MG63 (cell line): ENCODE data around the gene CASD1. TPM values are rescaled to one million over a fixed set of nuclear protein-coding genes. Genes with fewer than 3 reads are reported as not detected.
A peak's percentile ranks its signal among the peaks of the same experiment; 100 is the strongest.

Source experiments
- DNase-seq: peaks from one replicate; pipeline ENCODE4 v3.0.0-alpha.2; 2020
- H3K27me3 ChIP-seq: fragments of 250-450 bp; sonication (Bioruptor Pico); 2 replicates; pipeline ENCODE4 v1.5.1; 2020; ENCODE audit warnings: mild to moderate bottlenecking, moderate library complexity
- H3K36me3 ChIP-seq: fragments of 250-450 bp; sonication (Bioruptor Pico); 2 replicates; pipeline ENCODE4 v1.5.1; 2020; ENCODE audit warnings: mild to moderate bottlenecking, moderate library complexity
- H3K4me3 ChIP-seq: fragments of 250-450 bp; sonication (Bioruptor Pico); 2 replicates; pipeline ENCODE4 v1.5.1; 2020; ENCODE audit warnings: mild to moderate bottlenecking, moderate library complexity
- H3K9me3 ChIP-seq: fragments of 250-450 bp; sonication (Bioruptor Pico); 2 replicates; pipeline ENCODE4 v1.5.1; 2020; ENCODE audit warnings: mild to moderate bottlenecking, moderate library complexity
- total RNA-seq: library from RNA; depleted of rRNA; stranded (reverse); fragments of >200 nt; shearing (Covaris generic); gene quantifications from 2 replicates; pipeline ENCODE4 v1.2.3, GENCODE V29; 2014; ENCODE audit warnings: low replicate concordance; rRNA removed

Gene CASD1
- total RNA-seq = 3.8 and 7.1 TPM in 2 replicates

GRCh38 chr7:94509264-94509886, at the start of gene CASD1:
Gene CASD1, plus strand, starts transcription at chr7:94509809. Its CDS starts 276 bp downstream, at chr7:94510085.
- Histone ChIP-seq H3K4me3 (peak within 1 kb of the TSS; percentile 62), H3K9me3 (no peaks in the 10 kb centered on the region), H3K36me3 (no peaks in the 10 kb centered on the region), H3K27me3 (no peaks in the 10 kb centered on the region)
- DNase-seq = peak; percentile 57

DNA sequence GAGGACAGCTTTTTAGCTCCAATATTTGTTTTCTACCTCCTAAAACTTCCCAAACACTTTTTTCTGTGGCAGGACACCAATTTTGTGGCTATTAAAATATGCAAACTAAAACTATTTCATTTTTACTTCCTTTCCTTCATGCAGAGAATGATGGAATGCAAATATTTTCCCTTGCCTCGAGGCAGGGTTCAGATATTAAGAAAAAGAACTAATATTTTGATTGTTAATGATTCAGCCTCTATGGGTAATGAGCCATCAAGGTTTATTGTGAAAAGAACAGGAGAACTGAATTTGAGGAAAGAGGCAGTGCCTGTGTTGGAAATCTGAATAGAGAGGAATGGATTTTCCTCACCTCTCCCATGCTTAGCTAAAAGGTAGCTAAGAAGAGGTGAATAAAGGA, 43.1 kb upstream of the CASD1 start:
- no peak for DNase-seq
- H3K9me3 ChIP-seq = no peaks in the 10 kb centered on the region; the same call in 1 of the 2 replicates

DNA sequence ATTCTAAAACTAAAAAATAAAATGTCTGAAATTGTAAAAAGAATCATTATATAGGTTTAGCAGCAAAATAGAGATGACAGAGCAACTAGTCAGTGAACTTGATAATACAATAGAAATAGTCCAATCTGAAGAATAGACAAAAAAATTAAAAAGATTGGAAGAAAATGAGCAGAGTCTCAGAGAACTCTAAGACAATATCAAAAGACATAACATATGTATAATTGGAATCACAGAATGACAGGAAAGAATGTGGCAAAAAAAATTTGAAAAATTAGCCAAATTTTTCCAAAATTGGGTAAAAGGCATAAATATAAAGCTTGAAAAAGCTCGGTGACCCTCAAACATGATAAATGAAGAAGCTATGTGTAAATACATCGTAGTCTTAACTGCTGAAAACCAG, 38.0 kb upstream of the CASD1 start:
- no peak for DNase-seq
- Histone ChIP-seq H3K9me3 (no peaks in the 10 kb centered on the region; the same call in 1 of the 2 replicates), H3K36me3 (no peaks in the 10 kb centered on the region), H3K27me3 (no peaks in the 10 kb centered on the region), H3K4me3 (no peak overlapping the region)

More for the DNA sequence above, 43.1 kb upstream of the CASD1 start:
- Histone ChIP-seq H3K4me3 (no peak overlapping the region), H3K27me3 (no peaks in the 10 kb centered on the region), H3K36me3 (no peaks in the 10 kb centered on the region)

- Histone ChIP-seq H3K9me3 (no peaks in the 10 kb centered on the region; the same call in 1 of the 2 replicates), H3K36me3 (no peaks in the 10 kb centered on the region), H3K27me3 (no peaks in the 10 kb centered on the region), H3K4me3 (no peak overlapping the region)
- DNase-seq = no peak
Measured at GRCh38 chr7:94472608-94473007, 37.0 kb upstream of the CASD1 start.

GRCh38 chr7:94476251-94476840, 33.3 kb upstream of the CASD1 start:
- no peaks in the 10 kb centered on the region for H3K36me3 ChIP-seq

GRCh38 chr7:94477878-94478277, 31.7 kb upstream of the CASD1 start:
- no peak overlapping the region for H3K4me3 ChIP-seq
- DNase-seq = no peak
- H3K9me3 ChIP-seq = no peaks in the 10 kb centered on the region
- H3K36me3 ChIP-seq = no peaks in the 10 kb centered on the region
- no peaks in the 10 kb centered on the region for H3K27me3 ChIP-seq

More at GRCh38 chr7:94476251-94476840, 33.3 kb upstream of the CASD1 start:
- H3K4me3 ChIP-seq = no peak overlapping the region
- DNase-seq = no peak
- no peaks in the 10 kb centered on the region for H3K9me3 ChIP-seq
- H3K27me3 ChIP-seq = no peaks in the 10 kb centered on the region

- H3K27me3 ChIP-seq = no peaks in the 10 kb centered on the region
- H3K4me3 ChIP-seq = no peak overlapping the region
- DNase-seq = no peak
- no peaks in the 10 kb centered on the region for H3K36me3 ChIP-seq
- no peaks in the 10 kb centered on the region for H3K9me3 ChIP-seq
Measured at GRCh38 chr7:94478648-94479214, 30.9 kb upstream of the CASD1 start.

DNA sequence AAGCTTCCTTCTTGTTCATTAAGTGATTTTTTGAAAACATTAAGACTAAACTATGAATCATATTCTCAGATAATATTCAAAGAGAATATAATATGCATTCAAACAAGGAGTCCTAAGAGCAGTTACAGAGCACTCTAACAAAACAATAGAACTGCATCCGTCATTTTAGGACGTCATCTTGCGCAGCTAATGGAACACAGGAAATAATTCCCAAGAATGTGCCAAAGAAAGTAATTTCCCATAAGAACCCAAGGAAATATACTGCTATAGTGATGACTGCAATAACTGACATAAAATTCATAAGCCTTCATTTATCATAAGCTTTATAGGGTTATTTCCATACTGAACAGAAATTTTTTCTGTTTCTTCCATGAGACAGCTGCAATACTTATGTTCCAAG, 28.3 kb upstream of the CASD1 start:
- Histone ChIP-seq H3K4me3 (no peak overlapping the region), H3K36me3 (no peaks in the 10 kb centered on the region), H3K9me3 (no peaks in the 10 kb centered on the region), H3K27me3 (no peaks in the 10 kb centered on the region)
- no peak for DNase-seq

- H3K9me3 ChIP-seq = no peaks in the 10 kb centered on the region
- no peak overlapping the region for H3K4me3 ChIP-seq
- no peak for DNase-seq
- no peaks in the 10 kb centered on the region for H3K27me3 ChIP-seq
- no peaks in the 10 kb centered on the region for H3K36me3 ChIP-seq
Measured at GRCh38 chr7:94482796-94483195, 26.8 kb upstream of the CASD1 start.

- no peak overlapping the region for H3K4me3 ChIP-seq
- DNase-seq = no peak
- no peaks in the 10 kb centered on the region for H3K27me3 ChIP-seq
- H3K36me3 ChIP-seq = no peaks in the 10 kb centered on the region
- no peaks in the 10 kb centered on the region for H3K9me3 ChIP-seq
Measured at GRCh38 chr7:94483843-94484242, 25.8 kb upstream of the CASD1 start.

DNA sequence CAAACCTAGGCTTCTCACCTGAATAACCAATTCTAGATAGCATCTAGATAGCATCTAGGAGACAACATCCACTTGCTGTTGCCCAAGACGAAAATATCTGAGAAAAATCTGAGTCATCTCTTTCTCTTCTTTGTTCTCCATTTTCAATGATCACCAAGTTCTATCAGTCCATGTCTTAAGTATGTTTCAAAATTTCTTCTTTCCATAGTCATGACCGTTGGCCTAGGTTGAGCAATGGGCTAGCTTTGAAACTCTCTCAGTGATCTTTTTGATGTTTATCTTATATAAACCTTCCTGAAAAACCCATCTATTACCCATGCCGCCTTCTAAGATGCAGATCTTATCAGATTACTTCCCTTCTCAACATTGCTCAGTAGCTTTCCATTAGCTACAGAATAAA, 23.4 kb upstream of the CASD1 start:
- Histone ChIP-seq H3K9me3 (no peaks in the 10 kb centered on the region), H3K36me3 (no peaks in the 10 kb centered on the region), H3K27me3 (no peaks in the 10 kb centered on the region), H3K4me3 (no peak overlapping the region)
- DNase-seq = no peak

GRCh38 chr7:94491410-94491809, 18.2 kb upstream of the CASD1 start:
- no peak for DNase-seq
- Histone ChIP-seq H3K9me3 (no peaks in the 10 kb centered on the region), H3K36me3 (no peaks in the 10 kb centered on the region), H3K27me3 (no peaks in the 10 kb centered on the region), H3K4me3 (no peak overlapping the region)

GRCh38 chr7:94492601-94493000, 17.0 kb upstream of the CASD1 start:
- Histone ChIP-seq H3K27me3 (no peaks in the 10 kb centered on the region), H3K4me3 (no peak overlapping the region), H3K9me3 (no peaks in the 10 kb centered on the region), H3K36me3 (no peaks in the 10 kb centered on the region)
- no peak for DNase-seq

DNA sequence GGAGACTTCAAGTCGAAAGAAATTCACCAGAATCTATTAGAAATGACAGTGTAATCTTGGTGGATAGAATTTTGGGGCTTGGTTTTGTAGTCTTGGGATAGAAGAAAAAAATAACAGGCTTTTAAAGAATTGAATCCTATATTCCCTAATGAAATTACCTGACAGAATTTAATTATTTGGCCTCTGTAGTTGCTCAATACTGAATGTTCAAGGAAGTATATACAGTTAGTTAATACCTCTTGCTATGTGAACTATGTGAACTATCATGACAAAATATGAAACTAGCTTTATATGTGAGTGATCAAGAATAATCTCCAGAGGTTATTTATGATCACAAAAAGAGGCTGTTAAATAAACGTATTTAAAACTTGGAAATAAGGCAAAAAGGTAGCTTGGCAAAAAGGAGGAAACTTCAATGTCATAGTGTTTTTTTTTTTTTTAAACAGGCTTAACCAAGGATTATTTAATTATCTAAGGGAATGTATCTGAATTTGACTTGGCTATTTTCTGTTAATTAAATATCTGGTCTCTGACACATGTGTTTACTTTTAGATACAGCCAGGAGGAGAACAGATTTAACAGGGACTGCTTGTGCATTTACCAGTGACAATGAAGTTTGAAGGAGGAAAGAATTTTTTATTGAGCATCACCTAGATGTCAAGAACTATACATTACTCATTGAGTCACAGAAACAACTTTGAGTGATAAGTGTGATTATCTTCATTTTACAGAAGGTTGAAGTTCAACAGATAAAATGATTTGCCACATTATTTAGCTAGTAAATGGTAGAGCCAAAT, 11.5 kb upstream of the CASD1 start:
- DNase-seq = no peak

DNA sequence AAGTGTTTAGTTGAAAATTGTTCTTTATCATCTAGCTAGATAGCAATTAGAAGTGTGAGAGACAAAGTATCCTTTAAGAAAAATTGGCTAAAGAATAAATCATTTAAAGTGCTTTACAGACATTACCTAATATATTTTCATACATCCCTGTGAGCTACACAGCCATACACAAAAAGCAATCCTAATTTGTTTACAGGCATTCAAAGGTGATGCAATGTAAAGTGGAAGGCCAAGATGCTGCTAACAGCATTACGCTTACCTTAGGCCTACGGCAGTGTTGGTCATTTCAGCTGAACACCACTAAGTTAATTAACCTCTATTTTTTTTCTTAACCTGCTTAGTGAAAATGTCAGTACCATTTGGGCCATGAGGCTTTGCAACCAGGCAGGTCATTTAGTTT, 10.7 kb upstream of the CASD1 start:
- no peak for DNase-seq
- H3K27me3 ChIP-seq = no peaks in the 10 kb centered on the region
- no peaks in the 10 kb centered on the region for H3K9me3 ChIP-seq
- H3K36me3 ChIP-seq = no peaks in the 10 kb centered on the region
- H3K4me3 ChIP-seq = no peak overlapping the region

More for the DNA sequence above, 11.5 kb upstream of the CASD1 start:
- Histone ChIP-seq H3K9me3 (no peaks in the 10 kb centered on the region), H3K27me3 (no peaks in the 10 kb centered on the region), H3K4me3 (no peak overlapping the region), H3K36me3 (no peaks in the 10 kb centered on the region)

GRCh38 chr7:94507462-94507861, 2.1 kb upstream of the CASD1 start:
- no peaks in the 10 kb centered on the region for H3K36me3 ChIP-seq
- no peak overlapping the region for H3K4me3 ChIP-seq
- no peaks in the 10 kb centered on the region for H3K9me3 ChIP-seq
- H3K27me3 ChIP-seq = no peaks in the 10 kb centered on the region
- DNase-seq = no peak

GRCh38 chr7:94507962-94508361, 1.6 kb upstream of the CASD1 start:
- Histone ChIP-seq H3K27me3 (no peaks in the 10 kb centered on the region), H3K36me3 (no peaks in the 10 kb centered on the region), H3K4me3 (no peak overlapping the region), H3K9me3 (no peaks in the 10 kb centered on the region)
- no peak for DNase-seq
